ENCODE measurements around the gene PAK5.

The PAK5 gene

DNA sequence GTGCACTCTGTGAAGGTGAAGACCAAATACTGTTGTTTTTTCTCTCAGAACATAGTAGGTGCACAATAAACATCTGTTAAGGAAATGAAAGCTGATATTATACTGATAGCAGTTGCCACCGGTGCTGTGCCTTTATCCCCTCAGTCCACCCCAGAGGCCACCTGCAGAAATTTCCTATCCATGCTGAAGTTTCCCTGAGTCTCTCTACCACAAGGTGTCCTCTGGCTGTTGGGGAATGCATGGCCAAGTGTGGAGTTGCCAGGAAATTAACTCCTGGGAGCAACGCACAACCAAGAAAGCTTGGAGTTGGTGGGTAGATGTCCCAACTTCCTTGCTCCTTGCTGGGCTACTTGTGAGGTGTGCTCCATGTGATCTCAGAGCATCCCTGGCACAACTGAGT, 210.3 kb downstream of the PAK5 start:
- H3K4me3 ChIP-seq (ENCODE audit: low read depth, low read length): no peak overlapping the region
- no peaks in the 10 kb centered on the region for H3K36me3 ChIP-seq (ENCODE audit: insufficient read depth, low read length)
- no peaks in the 10 kb centered on the region for H3K4me1 ChIP-seq (ENCODE audit: control insufficient read depth, insufficient read depth, low read length, unreplicated experiment)
- no peak overlapping the region for H3K27ac ChIP-seq (ENCODE audit: low read depth, low read length)
- H2AFZ ChIP-seq (ENCODE audit: low read length, unreplicated experiment): no peak overlapping the region
- no peaks in the 10 kb centered on the region for H3K79me2 ChIP-seq (ENCODE audit: control insufficient read depth, insufficient read depth, low read length, unreplicated experiment)
- H3K27me3 ChIP-seq (ENCODE audit: insufficient read depth, low read length): peaks cover 69% of the 10 kb centered on the region

GRCh38 chr20:9628141-9628540, 210.7 kb downstream of the PAK5 start:
- Histone ChIP-seq H3K4me1 (ENCODE audit: control insufficient read depth, insufficient read depth, low read length, unreplicated experiment) (no peaks in the 10 kb centered on the region), H3K4me3 (ENCODE audit: low read depth, low read length) (no peak overlapping the region), H3K79me2 (ENCODE audit: control insufficient read depth, insufficient read depth, low read length, unreplicated experiment) (no peaks in the 10 kb centered on the region), H3K27me3 (ENCODE audit: insufficient read depth, low read length) (peaks cover 73% of the 10 kb centered on the region), H2AFZ (ENCODE audit: low read length, unreplicated experiment) (no peak overlapping the region), H3K27ac (ENCODE audit: low read depth, low read length) (no peak overlapping the region), H3K36me3 (ENCODE audit: insufficient read depth, low read length) (no peaks in the 10 kb centered on the region)

- H3K4me3 ChIP-seq (ENCODE audit: low read depth, low read length): no peak overlapping the region
- H3K79me2 ChIP-seq (ENCODE audit: control insufficient read depth, insufficient read depth, low read length, unreplicated experiment): no peaks in the 10 kb centered on the region
- H3K36me3 ChIP-seq (ENCODE audit: insufficient read depth, low read length): no peaks in the 10 kb centered on the region
- no peak overlapping the region for H3K27ac ChIP-seq (ENCODE audit: low read depth, low read length)
- peaks cover 73% of the 10 kb centered on the region for H3K27me3 ChIP-seq (ENCODE audit: insufficient read depth, low read length)
- H2AFZ ChIP-seq (ENCODE audit: low read length, unreplicated experiment): no peak overlapping the region
- no peaks in the 10 kb centered on the region for H3K4me1 ChIP-seq (ENCODE audit: control insufficient read depth, insufficient read depth, low read length, unreplicated experiment)
These were observed 211.7 kb downstream of the PAK5 start for GRCh38 chr20:9627219-9627618.

GRCh38 chr20:9626357-9626756, 212.5 kb downstream of the PAK5 start:
- peaks cover 66% of the 10 kb centered on the region for H3K27me3 ChIP-seq (ENCODE audit: insufficient read depth, low read length)
- no peak overlapping the region for H3K4me3 ChIP-seq (ENCODE audit: low read depth, low read length)
- no peaks in the 10 kb centered on the region for H3K36me3 ChIP-seq (ENCODE audit: insufficient read depth, low read length)
- no peaks in the 10 kb centered on the region for H3K79me2 ChIP-seq (ENCODE audit: control insufficient read depth, insufficient read depth, low read length, unreplicated experiment)
- no peak overlapping the region for H2AFZ ChIP-seq (ENCODE audit: low read length, unreplicated experiment)
- no peaks in the 10 kb centered on the region for H3K4me1 ChIP-seq (ENCODE audit: control insufficient read depth, insufficient read depth, low read length, unreplicated experiment)
- no peak overlapping the region for H3K27ac ChIP-seq (ENCODE audit: low read depth, low read length)

- H3K79me2 ChIP-seq (ENCODE audit: control insufficient read depth, insufficient read depth, low read length, unreplicated experiment): no peaks in the 10 kb centered on the region
- no peak overlapping the region for H3K4me3 ChIP-seq (ENCODE audit: low read depth, low read length)
- H3K27ac ChIP-seq (ENCODE audit: low read depth, low read length): no peak overlapping the region
- H2AFZ ChIP-seq (ENCODE audit: low read length, unreplicated experiment): no peak overlapping the region
- no peaks in the 10 kb centered on the region for H3K4me1 ChIP-seq (ENCODE audit: control insufficient read depth, insufficient read depth, low read length, unreplicated experiment)
- H3K27me3 ChIP-seq (ENCODE audit: insufficient read depth, low read length): peaks cover 27% of the 10 kb centered on the region
- no peaks in the 10 kb centered on the region for H3K36me3 ChIP-seq (ENCODE audit: insufficient read depth, low read length)
These were observed 220.9 kb downstream of the PAK5 start for GRCh38 chr20:9617940-9618339.

GRCh38 chr20:9616833-9617461, 221.9 kb downstream of the PAK5 start:
- no peak overlapping the region for H3K27ac ChIP-seq (ENCODE audit: low read depth, low read length)

GRCh38 chr20:9616455-9616805, 222.4 kb downstream of the PAK5 start:
- no peak overlapping the region for H2AFZ ChIP-seq (ENCODE audit: low read length, unreplicated experiment)
- H3K36me3 ChIP-seq (ENCODE audit: insufficient read depth, low read length): no peaks in the 10 kb centered on the region
- H3K4me1 ChIP-seq (ENCODE audit: control insufficient read depth, insufficient read depth, low read length, unreplicated experiment): no peaks in the 10 kb centered on the region
- H3K79me2 ChIP-seq (ENCODE audit: control insufficient read depth, insufficient read depth, low read length, unreplicated experiment): no peaks in the 10 kb centered on the region
- H3K27me3 ChIP-seq (ENCODE audit: insufficient read depth, low read length): peaks cover 20% of the 10 kb centered on the region
- no peak overlapping the region for H3K4me3 ChIP-seq (ENCODE audit: low read depth, low read length)
- no peak overlapping the region for H3K27ac ChIP-seq (ENCODE audit: low read depth, low read length)

More at GRCh38 chr20:9616833-9617461, 221.9 kb downstream of the PAK5 start:
- Histone ChIP-seq H3K4me1 (ENCODE audit: control insufficient read depth, insufficient read depth, low read length, unreplicated experiment) (no peaks in the 10 kb centered on the region), H3K36me3 (ENCODE audit: insufficient read depth, low read length) (no peaks in the 10 kb centered on the region), H2AFZ (ENCODE audit: low read length, unreplicated experiment) (no peak overlapping the region), H3K4me3 (ENCODE audit: low read depth, low read length) (no peak overlapping the region), H3K79me2 (ENCODE audit: control insufficient read depth, insufficient read depth, low read length, unreplicated experiment) (no peaks in the 10 kb centered on the region), H3K27me3 (ENCODE audit: insufficient read depth, low read length) (peaks cover 20% of the 10 kb centered on the region)

- Histone ChIP-seq H3K4me1 (ENCODE audit: control insufficient read depth, insufficient read depth, low read length, unreplicated experiment) (no peaks in the 10 kb centered on the region), H2AFZ (ENCODE audit: low read length, unreplicated experiment) (no peak overlapping the region), H3K36me3 (ENCODE audit: insufficient read depth, low read length) (no peaks in the 10 kb centered on the region), H3K27me3 (ENCODE audit: insufficient read depth, low read length) (peaks cover 20% of the 10 kb centered on the region), H3K79me2 (ENCODE audit: control insufficient read depth, insufficient read depth, low read length, unreplicated experiment) (no peaks in the 10 kb centered on the region), H3K27ac (ENCODE audit: low read depth, low read length) (no peak overlapping the region), H3K4me3 (ENCODE audit: low read depth, low read length) (no peak overlapping the region)
These were observed 223.0 kb downstream of the PAK5 start for GRCh38 chr20:9615766-9616454.

- Histone ChIP-seq H3K79me2 (ENCODE audit: control insufficient read depth, insufficient read depth, low read length, unreplicated experiment) (no peaks in the 10 kb centered on the region), H3K27me3 (ENCODE audit: insufficient read depth, low read length) (peaks cover 16% of the 10 kb centered on the region), H3K27ac (ENCODE audit: low read depth, low read length) (no peak overlapping the region), H3K4me3 (ENCODE audit: low read depth, low read length) (no peak overlapping the region), H3K36me3 (ENCODE audit: insufficient read depth, low read length) (no peaks in the 10 kb centered on the region), H2AFZ (ENCODE audit: low read length, unreplicated experiment) (no peak overlapping the region), H3K4me1 (ENCODE audit: control insufficient read depth, insufficient read depth, low read length, unreplicated experiment) (no peaks in the 10 kb centered on the region)
These were observed 223.8 kb downstream of the PAK5 start for GRCh38 chr20:9615118-9615517.

- Histone ChIP-seq H3K27ac (ENCODE audit: low read depth, low read length) (no peak overlapping the region), H3K4me1 (ENCODE audit: control insufficient read depth, insufficient read depth, low read length, unreplicated experiment) (no peaks in the 10 kb centered on the region), H3K36me3 (ENCODE audit: insufficient read depth, low read length) (no peaks in the 10 kb centered on the region), H2AFZ (ENCODE audit: low read length, unreplicated experiment) (no peak overlapping the region), H3K79me2 (ENCODE audit: control insufficient read depth, insufficient read depth, low read length, unreplicated experiment) (no peaks in the 10 kb centered on the region), H3K27me3 (ENCODE audit: insufficient read depth, low read length) (peaks cover 5% of the 10 kb centered on the region), H3K4me3 (ENCODE audit: low read depth, low read length) (no peak overlapping the region)
These were observed 225.0 kb downstream of the PAK5 start for GRCh38 chr20:9613871-9614270.

- H3K27me3 ChIP-seq (ENCODE audit: insufficient read depth, low read length): peaks cover 5% of the 10 kb centered on the region
These were observed 227.0 kb downstream of the PAK5 start for GRCh38 chr20:9611921-9612320.

More at GRCh38 chr20:9611921-9612320, 227.0 kb downstream of the PAK5 start:
- Histone ChIP-seq H3K79me2 (ENCODE audit: control insufficient read depth, insufficient read depth, low read length, unreplicated experiment) (no peaks in the 10 kb centered on the region), H3K4me3 (ENCODE audit: low read depth, low read length) (no peak overlapping the region), H2AFZ (ENCODE audit: low read length, unreplicated experiment) (no peak overlapping the region), H3K4me1 (ENCODE audit: control insufficient read depth, insufficient read depth, low read length, unreplicated experiment) (no peaks in the 10 kb centered on the region), H3K36me3 (ENCODE audit: insufficient read depth, low read length) (no peaks in the 10 kb centered on the region), H3K27ac (ENCODE audit: low read depth, low read length) (no peak overlapping the region)

All from ACC112 (cell line).